KOPT-K1 (cell line): ENCODE data around the gene KCTD1.

Experiments
- H3K27ac ChIP-seq: fragments of 200-600 bp; sonication (generic); 2 replicates; pipeline ENCODE4 v1.5.1; 2016; ENCODE audit warnings: antibody characterized with exemption, mild to moderate bottlenecking, low read depth, low read length; ENCODE audit not compliant: poor library complexity, severe bottlenecking
- H3K36me3 ChIP-seq: fragments of 200-600 bp; sonication (generic); 2 replicates; pipeline ENCODE4 v1.5.1; 2017; ENCODE audit warnings: antibody characterized with exemption, mild to moderate bottlenecking, low read length, moderate library complexity; ENCODE audit not compliant: insufficient read depth
- H3K9me3 ChIP-seq: fragments of 200-600 bp; sonication (generic); 2 replicates; pipeline ENCODE4 v1.5.1; 2017; ENCODE audit warnings: antibody characterized with exemption, low read length, mild to moderate bottlenecking; ENCODE audit not compliant: insufficient read depth, poor library complexity, severe bottlenecking

KCTD1 gene

GRCh38 chr18:26515643-26516487 lies 32.5 kb downstream of the KCTD1 start:
- Histone ChIP-seq H3K27ac (no peak overlapping the region), H3K9me3 (no peaks in the 10 kb centered on the region), H3K36me3 (no peaks in the 10 kb centered on the region)

DNA sequence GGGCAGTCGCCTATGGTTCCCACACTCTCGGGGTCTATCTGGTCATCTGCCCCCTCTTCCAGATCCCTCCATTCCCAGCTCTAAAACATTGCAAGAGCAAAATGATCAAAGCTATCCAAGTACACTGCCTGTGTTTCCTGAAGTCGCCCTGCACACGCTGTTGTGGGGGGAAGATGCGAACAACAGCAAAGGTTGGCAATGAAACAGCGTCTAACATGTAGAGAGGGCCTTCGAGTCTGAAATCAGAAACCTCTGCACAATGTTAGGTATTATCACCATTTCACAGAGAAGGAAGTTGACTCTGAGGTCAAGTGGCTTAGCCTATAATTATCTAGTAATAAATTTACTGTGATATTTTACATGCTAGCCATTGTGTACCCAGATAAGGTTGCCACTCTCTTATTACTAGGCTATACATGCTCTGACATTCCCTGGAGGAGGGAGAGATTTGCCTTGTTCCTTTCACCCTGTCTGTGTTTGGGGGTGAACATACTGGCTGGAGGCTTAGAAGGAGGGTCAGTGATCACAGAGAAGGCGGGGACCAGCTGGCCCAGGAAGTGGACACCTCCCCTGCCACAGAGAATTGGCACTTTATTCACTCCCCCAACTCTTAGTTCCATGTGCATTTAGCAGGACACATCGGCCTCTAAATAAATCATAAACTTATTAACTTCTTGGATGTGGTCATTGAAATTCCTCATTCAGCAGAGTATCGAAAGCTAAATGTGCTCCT lies 36.8 kb downstream of the KCTD1 start:
- H3K27ac ChIP-seq, result no peak overlapping the region
- no peaks in the 10 kb centered on the region for H3K9me3 ChIP-seq
- H3K36me3 ChIP-seq, result no peaks in the 10 kb centered on the region

GRCh38 chr18:26510337-26510736 lies 38.0 kb downstream of the KCTD1 start:
- Histone ChIP-seq H3K9me3 (no peaks in the 10 kb centered on the region), H3K27ac (no peak overlapping the region), H3K36me3 (no peaks in the 10 kb centered on the region)

DNA sequence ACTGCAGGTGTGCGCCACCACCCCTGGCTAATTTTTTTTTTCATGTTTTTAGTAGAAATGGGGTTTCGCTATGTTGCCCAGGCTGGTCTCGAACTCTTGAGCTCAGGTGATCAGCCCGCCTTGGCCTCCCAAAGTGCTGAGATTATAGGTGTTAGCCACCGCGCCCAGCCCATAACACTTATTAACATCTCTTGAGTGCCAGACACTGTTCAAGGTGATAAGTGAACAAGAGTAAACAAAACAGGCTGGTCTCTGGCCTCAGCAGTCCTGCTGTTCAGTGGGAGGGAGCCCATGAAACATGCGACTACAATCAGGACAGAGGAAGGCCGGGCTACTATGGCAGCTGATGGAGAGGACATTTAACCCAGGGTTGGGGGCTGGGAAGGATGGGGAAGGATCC lies 42.3 kb downstream of the KCTD1 start:
- no peaks in the 10 kb centered on the region for H3K36me3 ChIP-seq
- no peak overlapping the region for H3K27ac ChIP-seq
- no peaks in the 10 kb centered on the region for H3K9me3 ChIP-seq

- no peaks in the 10 kb centered on the region for H3K36me3 ChIP-seq
- H3K27ac ChIP-seq, result no peak overlapping the region
These were observed 43.5 kb downstream of the KCTD1 start for GRCh38 chr18:26504831-26505230.

GRCh38 chr18:26503382-26503781 lies 45.0 kb downstream of the KCTD1 start:
- H3K36me3 ChIP-seq, result no peaks in the 10 kb centered on the region
- no peaks in the 10 kb centered on the region for H3K9me3 ChIP-seq
- no peak overlapping the region for H3K27ac ChIP-seq

More at GRCh38 chr18:26504831-26505230, 43.5 kb downstream of the KCTD1 start:
- no peaks in the 10 kb centered on the region for H3K9me3 ChIP-seq

- no peaks in the 10 kb centered on the region for H3K9me3 ChIP-seq
- no peak overlapping the region for H3K27ac ChIP-seq
- no peaks in the 10 kb centered on the region for H3K36me3 ChIP-seq
These were observed 45.5 kb downstream of the KCTD1 start for GRCh38 chr18:26502823-26503222.

GRCh38 chr18:26497866-26498265 lies 50.5 kb downstream of the KCTD1 start:
- Histone ChIP-seq H3K9me3 (no peaks in the 10 kb centered on the region), H3K36me3 (no peaks in the 10 kb centered on the region), H3K27ac (no peak overlapping the region)

DNA sequence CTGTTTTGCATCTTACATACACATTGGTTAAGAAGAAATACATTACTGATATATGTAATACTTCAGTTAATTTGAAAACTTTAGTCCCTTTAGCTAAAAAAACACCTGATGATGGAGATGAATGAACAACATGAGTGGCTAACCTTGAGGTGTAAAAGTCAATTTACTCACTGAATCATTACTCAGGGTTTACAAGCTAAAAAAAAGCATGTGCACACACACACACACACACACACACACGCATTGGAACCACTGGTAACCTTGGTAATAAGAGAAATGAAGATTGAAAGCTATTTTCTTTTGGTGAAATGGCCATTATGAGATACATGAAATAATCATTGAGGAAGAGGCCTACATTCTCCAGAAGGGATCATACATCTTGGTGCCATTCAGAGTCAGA lies 51.8 kb downstream of the KCTD1 start:
- H3K27ac ChIP-seq, result no peak overlapping the region
- no peaks in the 10 kb centered on the region for H3K9me3 ChIP-seq
- H3K36me3 ChIP-seq, result no peaks in the 10 kb centered on the region

DNA sequence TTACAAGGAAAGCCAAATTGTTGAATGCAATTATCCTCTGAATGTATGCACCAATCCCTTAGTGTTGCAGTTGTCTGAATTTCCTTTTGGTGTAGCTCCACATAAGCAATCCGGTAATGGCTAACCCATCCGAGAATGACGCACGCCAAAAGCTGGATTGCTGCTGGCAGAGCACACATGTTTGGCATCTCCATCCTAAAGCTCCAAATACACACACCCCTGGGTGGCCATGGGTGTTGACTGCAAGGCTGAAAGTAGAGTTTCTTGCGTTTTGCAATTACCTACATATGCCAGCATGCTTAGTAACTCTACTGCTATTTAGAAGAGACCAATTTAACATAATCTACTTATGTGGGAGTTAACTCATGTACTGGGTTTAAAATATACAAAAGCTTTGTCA lies 53.1 kb downstream of the KCTD1 start:
- H3K36me3 ChIP-seq, result no peaks in the 10 kb centered on the region
- no peaks in the 10 kb centered on the region for H3K9me3 ChIP-seq
- no peak overlapping the region for H3K27ac ChIP-seq

GRCh38 chr18:26493021-26493420 lies 55.3 kb downstream of the KCTD1 start:
- Histone ChIP-seq H3K27ac (no peak overlapping the region), H3K9me3 (no peaks in the 10 kb centered on the region), H3K36me3 (no peaks in the 10 kb centered on the region)

DNA sequence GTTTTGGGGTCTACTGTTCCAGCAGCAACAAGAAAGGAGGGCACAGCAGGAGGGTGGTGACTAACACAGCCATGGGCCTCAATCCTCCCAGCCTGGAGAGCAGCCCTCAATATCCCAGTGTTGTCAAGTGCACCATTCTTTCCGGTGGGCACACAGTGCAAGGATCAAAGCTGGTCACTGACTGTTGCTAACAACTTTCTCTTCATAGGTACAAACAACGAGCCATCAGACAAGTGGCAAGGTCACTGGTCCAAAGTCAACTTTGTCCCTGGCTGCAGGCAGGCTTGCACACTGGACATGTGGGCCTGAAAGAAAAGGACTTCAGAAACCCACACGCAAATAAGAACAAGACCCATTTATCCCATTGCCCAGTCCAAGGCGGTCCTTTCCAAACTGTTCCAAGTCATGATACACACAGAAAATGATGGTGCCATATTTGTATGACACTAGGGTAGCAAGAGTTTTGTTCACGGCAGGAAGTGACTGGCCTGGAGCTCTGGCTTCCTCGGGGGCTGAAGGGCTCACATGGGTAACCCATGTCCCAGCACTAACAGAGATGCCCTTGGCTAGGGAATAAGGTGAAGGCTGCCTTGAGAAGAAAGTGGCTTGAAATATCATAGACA lies 57.0 kb downstream of the KCTD1 start:
- Histone ChIP-seq H3K36me3 (no peaks in the 10 kb centered on the region), H3K27ac (no peak overlapping the region), H3K9me3 (no peaks in the 10 kb centered on the region)

DNA sequence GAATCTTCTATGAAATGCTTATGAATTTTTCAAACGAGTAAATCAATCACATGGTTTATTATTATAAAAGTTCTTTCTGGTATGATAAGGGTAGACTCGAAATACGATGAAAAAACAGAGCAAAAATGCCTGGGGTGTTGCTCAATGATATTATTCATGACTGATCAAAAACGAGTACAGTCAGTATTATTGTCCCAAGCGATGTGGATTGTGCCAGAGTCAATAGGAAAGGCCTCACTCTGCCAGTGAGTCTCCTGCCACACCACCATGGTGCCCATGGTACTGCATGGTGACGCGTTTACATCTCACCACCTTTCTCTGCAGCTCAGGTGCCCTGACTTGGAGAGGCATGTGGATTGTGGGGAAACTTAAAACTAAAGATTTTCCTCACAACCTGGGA lies 58.5 kb downstream of the KCTD1 start:
- H3K36me3 ChIP-seq, result no peaks in the 10 kb centered on the region
- no peaks in the 10 kb centered on the region for H3K9me3 ChIP-seq
- H3K27ac ChIP-seq, result no peak overlapping the region

- Histone ChIP-seq H3K27ac (no peak overlapping the region), H3K36me3 (no peaks in the 10 kb centered on the region)
These were observed 59.2 kb downstream of the KCTD1 start for GRCh38 chr18:26489191-26489590.

GRCh38 chr18:26488417-26489009 lies 59.8 kb downstream of the KCTD1 start:
- H3K27ac ChIP-seq, result no peak overlapping the region
- no peaks in the 10 kb centered on the region for H3K9me3 ChIP-seq
- no peaks in the 10 kb centered on the region for H3K36me3 ChIP-seq

More at GRCh38 chr18:26489191-26489590, 59.2 kb downstream of the KCTD1 start:
- H3K9me3 ChIP-seq, result no peaks in the 10 kb centered on the region
